ENCODE measurements around the gene ZNF385D.

The ZNF385D gene

DNA sequence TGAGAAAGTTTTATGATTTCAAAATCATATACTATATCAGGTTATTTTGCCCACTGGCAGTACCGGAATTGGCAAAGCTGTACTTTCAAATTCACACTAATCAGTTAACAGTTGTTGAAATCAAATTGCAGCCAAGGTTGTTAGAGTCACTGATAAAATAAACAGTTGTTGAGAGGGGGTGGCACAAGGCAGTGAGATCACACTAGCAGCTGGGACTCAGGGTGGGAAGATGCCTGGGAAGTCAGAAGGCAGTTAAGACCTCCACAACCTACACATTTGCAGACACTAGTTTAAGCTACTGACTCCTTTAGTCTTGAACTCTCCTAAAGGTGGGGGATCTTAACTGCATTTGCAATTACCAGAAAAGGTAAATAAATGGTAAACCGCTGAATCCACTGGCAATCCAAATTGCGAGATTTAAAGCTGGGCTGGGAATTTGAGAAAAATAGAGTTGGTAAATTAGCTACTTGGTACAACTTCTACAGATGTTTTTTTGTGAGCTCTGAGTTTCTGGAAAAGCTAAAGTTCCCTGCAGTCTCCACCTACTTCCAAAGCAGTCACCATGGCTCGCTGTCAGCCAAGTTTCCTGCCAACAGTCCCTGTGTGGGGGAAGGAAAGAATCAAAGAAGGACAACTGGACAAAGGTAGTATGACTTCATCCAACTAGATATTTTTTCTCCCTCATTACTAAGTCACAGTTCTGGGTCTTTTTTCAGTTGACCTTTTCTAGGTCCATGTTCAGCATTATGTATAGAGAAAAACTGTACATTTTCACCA, 105.7 kb downstream of the ZNF385D start:
- no peaks in the 10 kb centered on the region for H3K36me3 ChIP-seq (ENCODE audit: control insufficient read depth, insufficient read depth, low read length)
- no peak overlapping the region for H3K27ac ChIP-seq (ENCODE audit: low read depth, low read length)
- H3K4me1 ChIP-seq (ENCODE audit: control insufficient read depth, insufficient read depth, low read length), result peaks cover 7% of the 10 kb centered on the region; the same call in 1 of the 2 replicates
- no peak overlapping the region for H3K9ac ChIP-seq (ENCODE audit: low read length)
- no peaks in the 10 kb centered on the region for H3K27me3 ChIP-seq (ENCODE audit: control insufficient read depth, insufficient read depth, low read length)
- no peaks in the 10 kb centered on the region for H3K9me3 ChIP-seq (ENCODE audit: control insufficient read depth, insufficient read depth, low read depth, low read length)
- H3K4me3 ChIP-seq (ENCODE audit: low read depth, low read length), result no peak overlapping the region

DNA sequence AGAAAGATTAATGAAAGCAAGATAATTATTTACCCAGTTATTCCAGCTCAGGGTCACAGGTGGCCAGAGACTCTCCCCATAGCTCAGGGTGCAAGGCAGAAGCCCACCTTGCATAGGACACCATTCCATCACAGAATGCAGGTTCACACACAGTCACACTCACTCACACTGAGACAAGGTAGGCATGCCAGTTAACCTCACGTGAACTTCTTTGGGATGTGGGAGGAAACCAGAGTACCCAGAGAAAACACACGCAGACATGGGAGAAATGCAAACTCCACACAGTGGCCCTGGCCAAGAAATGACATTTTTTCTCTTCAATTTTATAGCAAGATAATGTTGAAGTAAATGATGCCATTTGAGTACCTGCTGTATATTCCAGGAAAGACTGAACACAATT, 106.7 kb downstream of the ZNF385D start:
- Histone ChIP-seq H3K9me3 (ENCODE audit: control insufficient read depth, insufficient read depth, low read depth, low read length) (no peaks in the 10 kb centered on the region), H3K27me3 (ENCODE audit: control insufficient read depth, insufficient read depth, low read length) (no peaks in the 10 kb centered on the region), H3K4me3 (ENCODE audit: low read depth, low read length) (no peak overlapping the region), H3K4me1 (ENCODE audit: control insufficient read depth, insufficient read depth, low read length) (peaks cover 7% of the 10 kb centered on the region; the same call in 1 of the 2 replicates), H3K27ac (ENCODE audit: low read depth, low read length) (no peak overlapping the region), H3K9ac (ENCODE audit: low read length) (no peak overlapping the region), H3K36me3 (ENCODE audit: control insufficient read depth, insufficient read depth, low read length) (no peaks in the 10 kb centered on the region)

DNA sequence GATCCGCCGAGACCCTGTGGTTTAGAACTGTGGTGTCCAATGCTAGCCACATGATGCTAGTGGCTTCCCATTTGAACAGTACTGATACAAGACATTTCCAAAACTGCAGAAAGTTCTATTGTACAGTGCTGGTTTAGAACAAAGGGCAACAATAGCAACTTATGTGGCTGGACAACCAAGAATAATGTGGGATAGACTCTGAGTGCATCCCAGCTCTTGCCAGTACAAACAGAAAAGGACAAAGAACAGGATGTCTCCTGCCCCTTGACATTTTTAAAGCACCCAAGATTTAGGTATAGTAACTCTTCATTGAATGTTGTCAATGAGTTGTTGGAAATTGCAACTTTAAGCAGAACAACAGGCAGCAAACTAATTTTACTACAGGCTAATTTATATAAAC, 107.3 kb downstream of the ZNF385D start:
- Histone ChIP-seq H3K27me3 (ENCODE audit: control insufficient read depth, insufficient read depth, low read length) (no peaks in the 10 kb centered on the region), H3K4me1 (ENCODE audit: control insufficient read depth, insufficient read depth, low read length) (peaks cover 7% of the 10 kb centered on the region; the same call in 1 of the 2 replicates)

DNA sequence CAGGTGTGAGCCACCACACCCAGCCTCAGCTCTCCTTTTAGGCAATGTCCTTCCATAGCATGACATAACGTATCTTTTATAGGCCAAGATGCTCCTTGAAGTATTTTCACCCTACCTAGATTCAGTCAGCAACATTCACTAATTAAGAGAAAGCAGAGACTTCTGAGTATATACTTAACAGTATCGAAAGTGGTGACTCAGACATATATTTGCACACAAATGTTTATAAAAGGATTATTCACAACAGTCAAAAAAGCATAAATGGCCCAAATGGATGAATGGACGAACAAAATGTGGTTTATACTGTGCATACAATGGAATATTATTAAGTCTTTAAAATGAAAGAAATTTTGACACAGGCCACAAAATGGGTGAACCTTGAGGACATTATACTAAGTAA, 108.6 kb downstream of the ZNF385D start:
- Histone ChIP-seq H3K36me3 (ENCODE audit: control insufficient read depth, insufficient read depth, low read length) (no peaks in the 10 kb centered on the region), H3K27me3 (ENCODE audit: control insufficient read depth, insufficient read depth, low read length) (no peaks in the 10 kb centered on the region), H3K9me3 (ENCODE audit: control insufficient read depth, insufficient read depth, low read depth, low read length) (no peaks in the 10 kb centered on the region), H3K27ac (ENCODE audit: low read depth, low read length) (no peak overlapping the region), H3K4me3 (ENCODE audit: low read depth, low read length) (no peak overlapping the region), H3K4me1 (ENCODE audit: control insufficient read depth, insufficient read depth, low read length) (peaks cover 7% of the 10 kb centered on the region; the same call in 1 of the 2 replicates), H3K9ac (ENCODE audit: low read length) (no peak overlapping the region)

More for the DNA sequence above, 107.3 kb downstream of the ZNF385D start:
- Histone ChIP-seq H3K27ac (ENCODE audit: low read depth, low read length) (no peak overlapping the region), H3K4me3 (ENCODE audit: low read depth, low read length) (no peak overlapping the region), H3K9me3 (ENCODE audit: control insufficient read depth, insufficient read depth, low read depth, low read length) (no peaks in the 10 kb centered on the region), H3K9ac (ENCODE audit: low read length) (no peak overlapping the region), H3K36me3 (ENCODE audit: control insufficient read depth, insufficient read depth, low read length) (no peaks in the 10 kb centered on the region)

DNA sequence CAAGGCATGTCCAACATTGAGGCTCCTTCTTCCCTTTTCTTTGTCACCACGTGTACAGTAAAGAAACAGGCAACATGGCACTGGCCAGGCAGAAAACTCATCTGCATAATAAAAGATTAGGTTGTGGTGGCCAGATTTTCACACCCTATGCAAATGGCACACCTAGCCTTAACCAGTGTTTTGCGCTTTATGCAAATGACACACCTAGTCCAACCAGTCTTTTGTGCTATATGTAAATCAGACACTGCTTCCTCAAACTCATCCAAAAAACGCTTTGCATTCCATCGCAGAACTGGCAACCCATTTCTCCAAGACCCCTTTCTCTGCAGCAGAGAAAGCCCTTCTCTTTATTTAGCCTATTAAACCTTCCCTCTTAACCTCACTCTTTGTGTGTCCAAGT, 109.1 kb downstream of the ZNF385D start:
- no peaks in the 10 kb centered on the region for H3K27me3 ChIP-seq (ENCODE audit: control insufficient read depth, insufficient read depth, low read length)

DNA sequence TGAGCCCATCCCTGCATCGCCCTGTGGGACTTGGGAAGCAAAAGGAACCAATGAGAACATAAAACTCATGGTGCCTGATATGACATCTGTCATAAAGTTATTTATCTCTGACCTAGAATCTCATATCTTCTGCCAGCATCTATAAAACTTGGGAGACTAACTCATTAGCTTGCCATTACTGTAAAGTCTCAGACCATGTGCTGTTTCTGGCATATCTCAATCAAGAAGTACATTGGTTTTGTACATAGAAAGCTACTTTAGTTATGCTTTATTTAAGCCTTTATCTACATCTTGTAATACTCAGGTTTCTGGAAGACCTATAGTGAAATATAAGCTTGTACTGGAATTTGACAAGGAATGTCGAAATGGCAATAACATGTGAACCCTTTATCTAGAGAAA, 112.5 kb downstream of the ZNF385D start:
- H3K27me3 ChIP-seq (ENCODE audit: control insufficient read depth, insufficient read depth, low read length), result no peaks in the 10 kb centered on the region
- no peaks in the 10 kb centered on the region for H3K9me3 ChIP-seq (ENCODE audit: control insufficient read depth, insufficient read depth, low read depth, low read length)
- H3K27ac ChIP-seq (ENCODE audit: low read depth, low read length), result no peak overlapping the region
- H3K4me1 ChIP-seq (ENCODE audit: control insufficient read depth, insufficient read depth, low read length), result peaks cover 7% of the 10 kb centered on the region; the same call in 1 of the 2 replicates
- H3K9ac ChIP-seq (ENCODE audit: low read length), result no peak overlapping the region
- H3K36me3 ChIP-seq (ENCODE audit: control insufficient read depth, insufficient read depth, low read length), result no peaks in the 10 kb centered on the region
- no peak overlapping the region for H3K4me3 ChIP-seq (ENCODE audit: low read depth, low read length)

More for the DNA sequence above, 109.1 kb downstream of the ZNF385D start:
- H3K4me1 ChIP-seq (ENCODE audit: control insufficient read depth, insufficient read depth, low read length), result peaks cover 7% of the 10 kb centered on the region; the same call in 1 of the 2 replicates
- no peak overlapping the region for H3K4me3 ChIP-seq (ENCODE audit: low read depth, low read length)
- H3K9ac ChIP-seq (ENCODE audit: low read length), result no peak overlapping the region
- no peak overlapping the region for H3K27ac ChIP-seq (ENCODE audit: low read depth, low read length)
- no peaks in the 10 kb centered on the region for H3K36me3 ChIP-seq (ENCODE audit: control insufficient read depth, insufficient read depth, low read length)
- no peaks in the 10 kb centered on the region for H3K9me3 ChIP-seq (ENCODE audit: control insufficient read depth, insufficient read depth, low read depth, low read length)

DNA sequence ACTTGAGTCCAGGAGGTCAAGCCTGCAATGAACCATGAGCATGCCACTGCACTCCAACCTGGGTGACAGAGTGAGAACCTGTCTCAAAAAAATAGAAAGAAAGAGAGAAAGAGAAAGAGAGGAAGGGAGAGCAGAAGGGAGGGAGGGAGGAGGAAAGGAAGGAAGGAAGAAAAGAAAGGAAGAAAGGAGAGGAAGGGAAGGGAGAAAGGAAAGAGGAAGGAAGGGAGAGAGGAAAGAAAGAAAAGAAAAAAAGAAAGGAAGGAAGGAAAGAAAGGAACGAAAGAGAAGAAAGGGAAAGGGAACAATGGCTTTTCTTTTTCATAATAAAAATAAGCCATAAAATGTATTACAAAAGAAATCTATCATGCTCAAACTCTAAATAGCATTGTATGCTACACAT, 116.9 kb downstream of the ZNF385D start:
- Histone ChIP-seq H3K9ac (ENCODE audit: low read length) (no peak overlapping the region), H3K4me3 (ENCODE audit: low read depth, low read length) (no peak overlapping the region), H3K4me1 (ENCODE audit: control insufficient read depth, insufficient read depth, low read length) (no peaks in the 10 kb centered on the region), H3K36me3 (ENCODE audit: control insufficient read depth, insufficient read depth, low read length) (no peaks in the 10 kb centered on the region), H3K9me3 (ENCODE audit: control insufficient read depth, insufficient read depth, low read depth, low read length) (no peaks in the 10 kb centered on the region), H3K27me3 (ENCODE audit: control insufficient read depth, insufficient read depth, low read length) (no peaks in the 10 kb centered on the region), H3K27ac (ENCODE audit: low read depth, low read length) (no peak overlapping the region)

DNA sequence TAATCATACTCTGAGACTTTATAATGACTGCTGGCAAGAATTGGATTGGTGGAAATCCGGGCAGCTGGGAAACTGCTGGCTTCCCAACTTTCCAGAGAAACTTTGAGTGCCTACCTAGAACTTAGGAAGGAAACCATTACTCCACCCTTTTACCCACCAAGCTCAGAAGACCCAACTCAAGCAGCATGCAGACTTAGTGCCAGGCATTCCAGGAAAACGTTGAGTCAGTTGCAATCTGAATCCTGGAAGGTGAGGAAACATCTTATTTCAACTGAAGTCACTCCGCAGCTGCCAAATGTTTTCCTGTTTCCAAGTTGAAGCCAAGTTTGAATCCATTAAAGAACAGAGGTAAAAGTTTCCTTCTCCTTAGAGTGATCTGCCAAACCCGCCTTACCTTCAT, 126.5 kb downstream of the ZNF385D start:
- H3K4me1 ChIP-seq (ENCODE audit: control insufficient read depth, insufficient read depth, low read length), result peaks cover 11% of the 10 kb centered on the region
- no peak overlapping the region for H3K4me3 ChIP-seq (ENCODE audit: low read depth, low read length)
- no peaks in the 10 kb centered on the region for H3K27me3 ChIP-seq (ENCODE audit: control insufficient read depth, insufficient read depth, low read length)
- no peak overlapping the region for H3K9ac ChIP-seq (ENCODE audit: low read length)
- no peaks in the 10 kb centered on the region for H3K9me3 ChIP-seq (ENCODE audit: control insufficient read depth, insufficient read depth, low read depth, low read length)
- no peaks in the 10 kb centered on the region for H3K36me3 ChIP-seq (ENCODE audit: control insufficient read depth, insufficient read depth, low read length)
- H3K27ac ChIP-seq (ENCODE audit: low read depth, low read length), result no peak overlapping the region

DNA sequence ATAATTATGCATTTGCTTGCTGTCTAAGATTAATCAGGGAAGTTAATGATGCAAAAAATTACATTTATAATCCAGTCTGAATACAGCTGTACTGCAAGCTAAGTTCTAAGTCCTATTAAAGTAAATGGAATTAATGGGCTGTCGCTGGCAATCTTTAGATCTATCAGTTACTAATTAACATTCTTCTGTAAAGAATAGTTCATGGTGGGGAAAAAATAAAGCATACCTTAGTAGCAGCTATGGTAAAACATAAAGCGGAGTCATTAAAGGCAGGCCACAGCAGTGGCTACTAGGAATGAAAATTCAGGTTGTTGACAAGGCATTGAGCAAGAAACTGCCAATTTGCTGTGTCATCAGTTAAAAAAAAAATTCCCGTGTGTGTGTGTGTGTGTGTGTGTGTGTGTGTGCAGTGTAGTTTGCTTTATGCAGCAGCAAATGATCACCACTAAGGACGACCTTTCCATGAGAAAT, 129.8 kb downstream of the ZNF385D start:
- H3K4me3 ChIP-seq (ENCODE audit: low read depth, low read length), result no peak overlapping the region
- no peaks in the 10 kb centered on the region for H3K27me3 ChIP-seq (ENCODE audit: control insufficient read depth, insufficient read depth, low read length)
- H3K36me3 ChIP-seq (ENCODE audit: control insufficient read depth, insufficient read depth, low read length), result no peaks in the 10 kb centered on the region
- H3K4me1 ChIP-seq (ENCODE audit: control insufficient read depth, insufficient read depth, low read length), result peaks cover 11% of the 10 kb centered on the region
- H3K9ac ChIP-seq (ENCODE audit: low read length), result no peak overlapping the region
- no peaks in the 10 kb centered on the region for H3K9me3 ChIP-seq (ENCODE audit: control insufficient read depth, insufficient read depth, low read depth, low read length)
- no peak overlapping the region for H3K27ac ChIP-seq (ENCODE audit: low read depth, low read length)

DNA sequence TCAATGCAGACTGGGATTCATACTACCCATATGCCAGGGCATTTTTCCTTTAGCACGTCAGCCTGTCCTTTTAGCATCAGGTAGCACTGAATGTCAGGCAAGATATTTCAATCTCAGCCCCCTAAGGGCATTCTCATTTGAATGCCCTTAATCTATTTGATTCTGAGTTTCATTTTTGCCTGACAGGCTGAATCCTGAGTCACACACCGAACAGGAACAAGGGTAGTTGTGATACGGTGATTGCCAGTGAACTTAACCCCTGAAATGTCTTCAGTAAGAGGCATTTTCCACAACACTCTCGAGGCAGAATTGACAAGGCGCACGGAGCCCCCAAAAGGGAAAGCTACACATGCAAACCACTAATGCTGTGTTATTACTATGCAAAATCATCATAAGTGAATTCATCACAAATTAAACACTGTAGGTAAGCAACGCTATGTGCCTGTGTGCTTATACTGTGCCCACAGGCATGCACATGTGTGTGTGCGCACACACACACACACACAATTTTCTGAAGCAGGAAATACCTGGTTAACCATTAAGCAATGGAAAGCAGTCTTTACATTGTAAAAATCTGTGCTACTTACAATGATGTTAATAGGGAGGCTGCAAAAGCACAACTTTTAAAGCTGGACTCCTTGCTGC, 130.4 kb downstream of the ZNF385D start:
- Histone ChIP-seq H3K4me1 (ENCODE audit: control insufficient read depth, insufficient read depth, low read length) (peaks cover 11% of the 10 kb centered on the region), H3K27me3 (ENCODE audit: control insufficient read depth, insufficient read depth, low read length) (no peaks in the 10 kb centered on the region), H3K27ac (ENCODE audit: low read depth, low read length) (no peak overlapping the region), H3K9me3 (ENCODE audit: control insufficient read depth, insufficient read depth, low read depth, low read length) (no peaks in the 10 kb centered on the region), H3K4me3 (ENCODE audit: low read depth, low read length) (no peak overlapping the region), H3K36me3 (ENCODE audit: control insufficient read depth, insufficient read depth, low read length) (no peaks in the 10 kb centered on the region), H3K9ac (ENCODE audit: low read length) (no peak overlapping the region)

DNA sequence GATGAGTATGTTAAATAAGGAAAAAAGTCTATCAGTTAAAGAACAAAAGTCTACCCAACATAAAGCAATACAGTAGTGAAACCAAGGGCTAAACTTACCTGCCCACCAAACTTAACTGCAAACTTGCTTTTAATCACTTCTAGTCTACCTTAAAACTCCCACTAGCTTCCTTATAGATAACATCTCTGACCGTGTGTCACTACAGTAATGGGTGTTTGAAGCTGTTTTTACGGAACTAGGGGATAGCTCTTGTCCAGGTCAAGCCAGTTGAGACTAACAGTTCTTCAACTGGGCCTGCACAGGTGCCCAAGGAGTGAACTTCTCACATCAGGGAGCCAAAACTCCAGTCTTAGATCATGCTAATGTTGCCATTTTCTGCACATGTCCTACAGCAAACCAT, 132.3 kb downstream of the ZNF385D start:
- Histone ChIP-seq H3K36me3 (ENCODE audit: control insufficient read depth, insufficient read depth, low read length) (no peaks in the 10 kb centered on the region), H3K27ac (ENCODE audit: low read depth, low read length) (no peak overlapping the region), H3K9me3 (ENCODE audit: control insufficient read depth, insufficient read depth, low read depth, low read length) (no peaks in the 10 kb centered on the region), H3K4me1 (ENCODE audit: control insufficient read depth, insufficient read depth, low read length) (peaks cover 11% of the 10 kb centered on the region), H3K4me3 (ENCODE audit: low read depth, low read length) (no peak overlapping the region), H3K27me3 (ENCODE audit: control insufficient read depth, insufficient read depth, low read length) (no peaks in the 10 kb centered on the region), H3K9ac (ENCODE audit: low read length) (no peak overlapping the region)

Measured in HUES6 (cell line).